Activated CD8-positive, alpha-beta memory T cell treated with anti-CD3 and anti-CD28 coated beads, Interleukin-2, amount 50 U/mL, for 4 hours (primary cell): ENCODE results near the gene LAMA3.

ENCODE experiments used
- DNase-seq: peaks from one replicate; pipeline ENCODE4 v3.0.0-alpha.2; 2020

The LAMA3 gene

GRCh38 chr18:23981369-23981980 is 292.2 kb downstream of the LAMA3 start:
- DNase-seq: no peak

DNA sequence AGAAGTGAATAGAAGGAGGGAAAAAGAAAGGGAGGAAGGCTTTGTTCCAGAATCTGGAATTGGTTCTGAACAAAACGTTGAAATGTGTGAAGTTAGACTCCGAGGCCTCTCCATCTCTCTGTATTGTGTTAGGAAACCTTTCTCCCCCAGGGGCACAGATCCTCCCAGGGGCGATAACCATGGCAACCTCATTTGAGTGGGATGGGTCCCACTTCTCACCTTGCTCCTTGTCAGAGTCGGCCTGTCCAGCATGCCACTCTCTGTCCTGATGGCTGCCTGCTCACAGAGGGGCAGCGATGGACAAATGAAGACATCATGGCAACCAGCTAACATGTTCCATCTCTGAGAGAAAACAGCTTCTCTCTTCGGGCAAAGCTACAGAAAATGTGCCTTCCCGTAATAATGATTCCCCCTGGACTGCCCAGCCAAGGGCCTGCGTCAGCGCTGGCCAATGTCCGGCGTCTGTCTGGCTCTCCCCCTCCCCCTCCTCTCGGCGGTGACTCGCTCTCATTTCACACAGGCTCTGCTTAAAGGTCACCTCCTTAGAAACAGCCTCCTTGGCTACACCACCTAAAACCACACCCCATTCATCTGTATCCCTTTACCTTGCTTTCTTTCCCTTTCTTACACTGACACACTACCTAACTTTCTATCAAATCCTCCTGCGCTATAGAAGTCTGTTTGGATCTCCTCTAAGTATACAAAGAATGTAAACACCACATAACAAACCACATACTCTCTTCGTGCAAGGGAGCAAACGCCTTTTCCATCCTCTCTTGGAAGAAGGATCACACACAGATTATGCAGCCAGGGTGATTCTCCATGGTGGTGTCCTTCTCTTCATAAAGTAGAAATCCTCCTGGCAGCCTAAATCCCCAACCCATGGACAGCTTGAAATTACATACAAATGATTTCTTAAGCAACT is 293.2 kb downstream of the LAMA3 start:
- no peak for DNase-seq

DNA sequence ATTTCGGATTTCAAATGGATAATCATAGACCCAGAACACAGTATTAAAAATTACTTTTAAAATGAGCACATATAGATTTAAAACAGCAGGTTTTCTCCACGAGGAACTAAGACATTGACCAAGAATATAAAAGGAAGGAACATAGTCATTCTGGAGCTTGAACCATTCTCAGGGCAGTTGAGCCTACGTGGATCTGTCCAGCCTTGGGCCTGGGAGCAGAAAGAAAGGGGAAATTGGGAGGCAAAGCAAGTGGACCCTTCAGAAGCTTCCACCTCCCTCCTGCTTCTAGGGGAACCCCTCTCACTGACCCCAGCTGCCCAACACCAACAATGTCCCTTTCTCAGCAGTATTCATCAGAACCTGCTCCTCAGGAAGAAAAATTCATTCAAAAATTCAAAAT is 293.9 kb downstream of the LAMA3 start:
- no peak for DNase-seq

- DNase-seq: no peak
Measured at GRCh38 chr18:23986600-23987359, 297.5 kb downstream of the LAMA3 start.

DNA sequence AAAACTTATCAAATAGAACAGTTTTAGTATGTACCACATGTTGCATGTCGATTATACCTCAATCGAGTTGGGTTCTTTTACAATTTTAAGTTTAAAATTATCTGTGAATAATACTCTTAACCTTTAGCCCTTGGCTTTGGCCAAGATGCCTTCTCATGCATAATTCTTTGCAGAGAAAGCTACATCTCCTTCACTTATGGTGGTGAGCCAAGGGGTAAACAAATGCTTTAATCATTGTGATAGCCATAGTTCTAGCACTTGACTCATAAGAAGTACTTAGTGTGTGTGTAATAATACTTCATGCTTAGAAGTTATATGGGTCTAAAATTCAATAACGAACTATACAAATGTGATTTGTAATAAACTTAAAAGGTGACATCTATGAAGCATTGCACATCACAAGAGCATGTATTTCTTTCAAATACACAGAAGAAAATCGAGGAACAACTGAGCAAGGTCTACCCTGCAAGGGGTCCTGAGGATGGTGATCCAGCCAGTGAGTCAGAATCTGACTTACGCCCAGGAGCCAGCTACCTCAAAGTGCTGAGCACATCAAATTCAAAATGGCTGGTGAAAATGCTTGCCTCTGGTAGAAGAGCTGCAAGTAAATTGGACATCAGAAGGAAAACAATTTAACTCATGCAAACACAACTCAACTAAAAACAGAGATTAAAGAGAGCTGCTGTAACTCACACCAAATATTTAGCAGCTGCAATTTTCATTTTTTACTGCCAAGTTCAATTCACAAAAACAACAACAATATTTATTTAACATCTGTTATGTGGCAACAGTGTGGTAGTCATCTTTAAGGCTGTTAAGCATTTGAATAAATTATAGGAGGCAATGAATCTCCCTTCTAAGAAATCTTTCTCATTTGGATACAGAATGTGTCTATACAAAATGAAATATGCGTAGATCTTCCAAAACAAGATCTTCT is 301.5 kb downstream of the LAMA3 start:
- DNase-seq: no peak

DNA sequence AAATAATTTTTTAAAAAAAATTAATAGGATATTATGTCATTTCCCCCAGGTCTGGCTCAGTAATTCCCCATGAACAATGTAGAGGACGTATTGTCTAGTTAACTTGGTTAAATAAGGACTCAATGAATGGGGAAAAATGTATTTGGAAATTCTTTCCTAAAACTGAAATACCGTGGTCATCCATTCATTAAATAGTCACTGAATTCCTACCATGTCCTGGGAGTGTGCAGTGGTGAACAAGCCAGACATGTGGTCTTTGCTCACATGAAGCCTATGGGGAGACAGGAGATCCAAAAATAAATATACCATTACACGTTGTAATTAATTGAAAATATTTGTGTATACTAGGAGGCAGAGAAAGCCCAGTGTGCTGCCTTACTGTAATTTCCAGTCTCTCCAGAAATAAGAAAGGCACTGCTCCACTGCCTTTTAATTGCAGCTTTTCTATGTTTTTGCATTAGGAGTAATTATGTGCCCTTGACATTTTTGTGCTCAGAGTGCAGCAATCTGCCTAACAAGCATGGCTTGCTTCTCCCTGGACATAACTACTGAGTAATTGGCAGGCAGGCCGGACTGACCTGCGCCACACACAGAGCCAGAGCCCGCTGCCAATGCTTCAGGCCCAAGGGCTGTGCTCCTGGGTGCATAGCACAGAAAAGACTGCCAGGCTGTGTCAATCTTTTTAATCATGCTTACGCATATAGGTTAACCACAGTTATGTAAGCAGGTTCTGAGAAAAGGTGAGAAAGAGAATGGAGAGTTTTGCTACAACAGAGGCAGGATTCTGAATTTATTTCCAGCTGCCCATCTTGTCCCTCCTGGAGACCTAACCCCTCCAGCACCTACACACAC is 303.1 kb downstream of the LAMA3 start:
- DNase-seq: peak; percentile 39

DNA sequence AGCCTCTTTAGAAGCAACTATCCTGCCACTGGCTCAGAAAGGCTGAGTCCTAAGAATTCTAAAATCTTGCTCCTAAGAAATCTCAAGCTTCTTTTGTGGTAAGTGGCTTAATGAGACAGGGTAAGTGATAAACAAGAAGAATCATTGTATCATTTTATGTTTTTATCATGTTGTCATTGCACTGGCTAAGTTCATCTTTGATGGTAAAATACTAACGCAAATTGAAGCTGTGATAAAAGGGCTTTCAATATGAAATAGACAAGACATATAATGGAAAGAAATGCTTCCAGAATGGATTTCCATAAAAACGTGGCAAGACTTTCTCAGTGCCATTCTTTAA is 303.7 kb downstream of the LAMA3 start:
- DNase-seq: no peak

GRCh38 chr18:23994361-23994902 is 305.2 kb downstream of the LAMA3 start:
- peak; percentile 35 for DNase-seq

DNA sequence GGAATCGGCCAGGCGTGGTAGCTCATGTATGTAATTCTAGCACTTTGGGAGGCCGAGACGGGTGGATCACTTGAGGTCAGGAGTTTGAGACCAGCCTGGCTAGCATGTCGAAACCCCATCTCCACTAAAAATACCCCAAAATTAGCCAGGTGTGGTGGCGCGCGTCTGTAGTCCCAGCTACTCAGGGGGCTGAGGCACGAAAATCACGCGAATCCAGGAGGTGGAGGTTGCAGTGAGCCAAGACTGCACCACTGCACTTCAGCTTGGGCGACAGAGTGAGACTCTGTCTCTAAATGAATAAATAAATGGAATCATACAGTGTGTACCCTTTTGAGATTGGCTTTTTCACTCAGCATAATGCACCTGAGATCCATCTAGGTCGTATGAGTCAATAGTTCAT is 305.9 kb downstream of the LAMA3 start:
- DNase-seq: no peak

- DNase-seq: no peak
Measured at GRCh38 chr18:23998018-23998417, 308.8 kb downstream of the LAMA3 start.

DNA sequence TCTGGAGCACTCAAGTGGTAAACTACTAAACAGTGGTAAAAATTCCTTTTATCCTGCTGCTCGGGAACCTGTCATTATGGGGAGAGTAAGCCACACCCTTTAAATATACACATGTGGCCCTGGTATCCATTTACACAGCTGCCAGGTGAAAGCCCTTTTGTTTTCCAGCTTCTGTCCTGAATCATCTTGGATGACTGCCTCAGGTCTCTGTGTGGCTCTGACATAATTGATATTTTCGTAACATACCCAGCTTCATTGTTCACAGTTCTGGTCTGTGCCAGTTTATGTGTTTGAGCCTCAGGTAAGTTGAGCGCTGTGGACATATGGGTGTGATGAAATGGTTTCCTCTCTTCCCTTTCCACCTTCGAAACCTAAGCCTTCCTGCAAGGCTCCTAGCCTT is 309.6 kb downstream of the LAMA3 start:
- DNase-seq: no peak

DNA sequence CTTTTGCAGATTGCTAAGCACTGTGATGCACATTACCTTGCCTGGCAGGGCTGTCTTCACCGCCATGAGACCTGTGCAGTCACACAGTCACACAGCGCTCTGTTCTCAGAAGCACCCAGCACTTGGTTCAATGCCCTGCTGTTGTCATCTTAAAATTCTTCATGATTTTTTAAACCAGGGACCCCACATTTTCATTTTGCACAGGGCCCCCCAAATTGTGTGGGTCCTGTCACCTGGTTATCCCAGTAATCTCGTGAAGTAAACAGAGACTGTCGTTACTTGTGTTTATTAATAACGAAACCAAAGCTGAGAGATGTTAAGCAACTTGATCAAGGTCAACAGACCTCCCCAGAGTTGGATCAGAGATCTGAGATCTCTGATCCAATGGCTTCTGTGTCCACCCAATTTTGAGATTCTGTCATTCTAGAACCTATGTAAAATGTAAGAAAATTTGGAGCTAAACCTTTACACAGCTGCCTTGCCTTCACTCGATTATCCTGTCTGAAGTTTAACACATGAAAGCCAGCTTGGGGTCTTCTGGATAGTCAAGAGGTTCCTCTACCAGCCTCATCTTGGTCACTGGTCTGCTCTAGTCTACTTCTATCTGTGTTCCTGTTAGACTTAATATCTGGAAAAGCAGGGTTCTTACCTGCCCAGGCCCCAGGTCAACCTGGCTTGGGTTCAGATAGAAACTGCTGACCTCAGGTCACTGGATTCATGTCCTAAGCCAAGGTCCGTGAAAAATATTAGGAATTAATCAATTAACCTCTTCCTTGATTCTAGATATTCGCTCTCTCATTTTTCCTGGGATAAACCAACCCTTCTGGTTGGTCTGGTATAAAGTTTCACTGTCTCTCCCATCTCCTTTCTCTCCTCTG is 311.6 kb downstream of the LAMA3 start:
- no peak for DNase-seq

DNA sequence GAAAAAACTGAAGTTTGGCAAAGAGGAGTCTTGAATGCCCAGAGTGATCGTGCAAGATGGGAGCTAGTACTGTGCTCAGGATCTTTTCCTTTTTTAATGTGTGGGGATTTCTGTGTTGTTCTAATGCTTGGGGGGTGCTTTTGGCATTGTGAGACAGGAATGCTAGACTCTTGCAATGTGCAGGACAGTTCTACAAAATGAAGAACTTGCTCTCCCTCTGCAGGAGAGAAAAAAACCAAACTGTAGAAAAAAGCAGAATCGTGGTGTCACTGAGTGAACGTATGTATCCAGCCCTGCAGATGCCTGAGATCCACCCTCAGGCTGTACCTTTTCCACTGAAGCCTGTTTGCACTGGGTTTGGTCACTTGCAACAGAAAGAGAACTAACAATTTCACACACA is 313.2 kb downstream of the LAMA3 start:
- DNase-seq: no peak

DNA sequence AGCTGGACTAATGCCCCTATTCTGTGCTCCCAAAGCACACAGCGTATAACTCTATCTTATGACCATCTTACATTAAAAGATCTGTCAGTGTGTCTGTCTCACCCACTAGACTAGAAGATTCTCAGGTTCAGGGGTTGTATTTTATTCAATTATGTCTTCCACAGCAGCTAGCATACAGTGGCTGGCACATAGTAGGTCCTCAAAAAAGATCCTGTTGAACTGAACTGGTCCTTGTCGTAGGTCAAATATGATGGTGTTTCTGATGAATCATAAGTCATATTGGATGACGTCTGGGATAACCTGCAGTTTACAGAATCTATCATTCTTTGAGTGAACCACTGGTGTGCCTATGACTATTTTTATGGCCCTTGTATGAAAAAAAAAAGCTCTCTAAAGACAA is 314.0 kb downstream of the LAMA3 start:
- DNase-seq: no peak

DNA sequence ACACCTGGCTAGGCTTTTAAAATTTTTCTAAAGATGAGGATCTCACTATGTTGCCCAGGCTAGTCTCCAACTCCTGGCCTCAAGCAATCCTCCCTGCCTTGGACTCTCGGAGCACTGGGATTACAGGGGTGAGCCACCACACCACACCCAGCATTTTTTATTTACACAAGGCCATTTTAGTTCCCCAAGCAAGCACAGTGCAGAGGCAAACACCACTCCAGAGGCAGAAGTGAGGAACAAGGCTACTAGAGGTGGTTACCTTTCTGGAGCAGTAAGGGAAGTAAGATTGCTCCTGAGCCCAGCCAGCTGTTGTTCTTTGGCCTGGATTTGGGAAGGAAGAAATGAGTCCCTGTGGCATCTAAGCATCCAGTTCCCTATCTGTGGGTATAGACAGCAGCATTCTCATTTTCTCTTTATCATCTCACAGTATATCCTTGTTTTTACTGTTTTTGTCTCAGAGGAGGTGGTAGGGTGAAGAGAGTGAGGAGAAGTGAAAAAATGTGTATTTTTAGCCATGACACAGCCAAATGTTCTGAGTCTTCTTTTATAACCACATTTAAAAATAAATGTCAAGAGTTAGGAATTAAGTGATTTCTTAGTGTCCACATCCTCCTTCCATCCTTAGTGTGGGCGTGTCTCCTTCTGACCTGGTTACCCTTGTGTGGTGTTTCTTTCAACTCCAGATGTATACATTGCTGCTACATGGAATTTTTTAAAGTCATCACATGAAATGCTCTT is 314.8 kb downstream of the LAMA3 start:
- no peak for DNase-seq
